RPMI7951 (cell line): Measurements from ENCODE around the gene HACL1. TPM values are rescaled to one million over a fixed set of nuclear protein-coding genes. Genes with fewer than 3 reads are reported as not detected.
"Not testable (repeated sequence)": the region's sequence is repeated elsewhere in the genome, so short reads cannot be mapped to it uniquely, and the experiment has no call there.

Source experiments
- DNase-seq: peaks from one replicate; pipeline ENCODE4 v3.0.0-alpha.2; 2012; ENCODE audit warnings: low read depth
- total RNA-seq: library from RNA; depleted of rRNA; stranded (reverse); fragments of >200 nt; shearing (Covaris generic); gene quantifications from 2 replicates; pipeline ENCODE4 v1.2.3, GENCODE V29; 2014

The HACL1 gene
- total RNA-seq, 1 experiment from 2014 or later = 35.1 TPM

GRCh38 chr3:15581471-15582394, 19.6 kb downstream of the HACL1 start:
- DNase-seq = no peak

- DNase-seq = no peak
Observed at GRCh38 chr3:15579051-15579450, 22.3 kb downstream of the HACL1 start.

- DNase-seq = no peak
Observed at GRCh38 chr3:15578289-15578867, 23.0 kb downstream of the HACL1 start.

GRCh38 chr3:15576475-15576874, 24.9 kb downstream of the HACL1 start:
- DNase-seq = no peak

- DNase-seq = no peak
Observed at GRCh38 chr3:15575446-15575845, 25.9 kb downstream of the HACL1 start.

DNA sequence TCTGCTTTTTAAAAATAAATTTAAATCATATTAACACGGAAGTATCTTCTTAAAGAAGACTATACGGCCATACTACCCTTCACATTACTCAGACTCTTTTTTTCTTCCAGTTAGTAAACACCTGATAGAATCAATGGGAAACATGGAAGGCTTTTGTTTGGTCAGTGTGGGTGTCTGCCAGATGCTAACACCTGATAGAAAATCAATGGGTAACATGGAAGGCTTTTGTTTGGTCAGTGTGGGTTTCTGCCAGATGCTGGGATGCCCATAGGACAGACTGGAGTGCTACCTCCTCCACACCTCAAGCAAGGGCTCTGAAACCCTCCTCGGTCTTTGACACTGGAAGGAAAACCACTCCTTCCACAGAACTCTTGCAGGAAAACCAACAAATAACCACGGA, 29.2 kb downstream of the HACL1 start:
- no peak for DNase-seq

- DNase-seq = no peak
Observed at GRCh38 chr3:15563190-15563589, 38.2 kb downstream of the HACL1 start.

DNA sequence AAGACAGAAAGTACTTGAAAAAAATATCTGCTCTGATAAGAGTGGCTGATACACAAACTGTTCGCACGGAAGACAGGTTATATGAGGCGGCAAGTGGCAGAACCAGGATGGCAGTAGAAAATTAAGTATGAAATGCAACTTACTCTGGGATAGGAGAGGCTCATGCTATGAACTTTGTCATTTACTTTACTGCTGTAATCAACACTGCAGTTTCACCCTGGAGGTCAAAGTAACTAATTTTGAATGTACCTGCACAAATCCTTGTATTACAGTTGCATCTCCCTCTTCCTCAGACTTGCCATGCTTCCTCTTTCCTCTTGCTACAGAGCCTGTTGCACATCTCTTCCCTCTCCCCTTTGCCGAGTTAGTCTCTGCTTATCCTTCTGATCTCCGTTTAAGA, 38.8 kb downstream of the HACL1 start:
- no peak for DNase-seq

DNA sequence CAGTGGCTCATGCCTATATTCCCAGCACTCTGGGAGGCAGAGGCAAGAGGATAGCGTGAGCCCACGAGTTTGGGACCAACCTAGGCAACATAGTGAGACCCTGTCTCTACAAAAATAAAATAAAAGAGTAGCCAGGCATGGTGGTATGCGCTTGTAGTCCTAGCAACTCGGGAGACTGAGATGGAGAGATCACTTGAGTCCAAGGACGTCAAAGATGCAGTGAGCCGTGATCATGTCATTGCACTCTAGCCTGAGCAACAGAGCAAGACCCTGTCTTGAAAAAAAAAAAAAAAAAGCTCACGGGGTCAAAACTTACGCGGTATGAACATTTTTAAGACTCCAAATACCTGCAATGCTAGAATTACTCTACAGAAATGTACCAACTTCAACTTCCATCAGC, 42.8 kb downstream of the HACL1 start:
- no peak for DNase-seq

- DNase-seq = peak; percentile 67
Observed at GRCh38 chr3:15557511-15557946, 43.8 kb downstream of the HACL1 start.

DNA sequence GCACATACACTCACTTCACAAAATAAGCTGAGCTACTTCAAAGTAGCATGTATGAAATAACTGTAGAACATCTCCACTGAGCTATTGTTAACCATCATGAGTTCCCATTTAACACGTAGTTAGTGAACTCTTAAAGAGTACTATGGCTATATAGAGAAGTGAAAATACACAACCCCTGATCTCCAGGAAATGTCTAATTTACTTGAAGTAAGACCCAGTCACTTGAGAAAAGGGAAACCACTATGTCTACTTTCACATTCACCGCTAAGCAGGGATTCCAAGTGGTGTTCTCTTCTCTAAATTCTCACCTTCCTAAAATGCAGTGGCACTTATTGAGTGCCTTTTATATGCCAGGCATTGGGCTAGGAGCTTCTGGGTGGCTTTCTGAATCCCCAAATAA, 44.9 kb downstream of the HACL1 start:
- DNase-seq = no peak

GRCh38 chr3:15553749-15554148, 47.6 kb downstream of the HACL1 start:
- no peak for DNase-seq

GRCh38 chr3:15551902-15552301, 49.5 kb downstream of the HACL1 start:
- no peak for DNase-seq

GRCh38 chr3:15549846-15550245, 51.5 kb downstream of the HACL1 start:
- DNase-seq = no peak

- DNase-seq = no peak
Observed at GRCh38 chr3:15542614-15543013, 58.8 kb downstream of the HACL1 start.

DNA sequence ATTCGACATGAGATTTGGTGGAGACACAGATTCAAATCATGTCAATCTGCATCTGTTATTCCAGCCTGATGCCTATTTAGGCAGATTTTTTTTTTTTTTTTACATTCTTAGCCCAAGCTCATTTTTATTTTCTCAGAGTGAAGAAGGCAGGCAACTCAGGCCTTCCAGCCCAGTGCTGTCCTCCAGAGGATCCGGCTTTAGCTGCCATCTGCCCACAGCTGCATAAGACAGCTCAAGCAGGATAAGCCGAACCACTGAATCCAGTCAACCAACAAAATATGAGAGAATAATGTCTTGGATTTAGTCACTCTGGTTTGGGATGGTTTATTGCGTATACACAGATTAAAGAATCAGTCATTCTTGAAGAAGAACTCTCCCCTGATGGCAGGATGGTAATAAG, 60.0 kb downstream of the HACL1 start:
- no peak for DNase-seq

DNA sequence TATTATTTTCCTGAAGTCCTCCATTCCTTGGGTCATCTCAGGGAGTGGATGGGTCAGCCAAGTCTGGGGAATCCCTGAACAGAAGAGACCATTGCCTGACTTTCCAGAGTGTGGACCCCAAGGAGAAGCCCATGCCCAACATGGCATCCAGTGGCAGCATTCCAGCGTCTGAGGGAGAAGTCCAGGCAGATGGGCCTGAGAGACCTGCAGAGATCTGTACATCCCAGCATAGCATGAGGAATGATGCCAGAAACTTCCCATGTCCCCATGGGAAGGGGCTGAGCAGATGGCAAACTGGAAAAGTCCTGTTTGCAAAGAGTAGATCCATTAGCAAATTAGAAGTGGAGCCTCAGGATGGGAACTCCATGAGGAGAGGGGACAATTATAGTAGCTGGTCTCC, 62.3 kb downstream of the HACL1 start:
- no peak for DNase-seq

DNA sequence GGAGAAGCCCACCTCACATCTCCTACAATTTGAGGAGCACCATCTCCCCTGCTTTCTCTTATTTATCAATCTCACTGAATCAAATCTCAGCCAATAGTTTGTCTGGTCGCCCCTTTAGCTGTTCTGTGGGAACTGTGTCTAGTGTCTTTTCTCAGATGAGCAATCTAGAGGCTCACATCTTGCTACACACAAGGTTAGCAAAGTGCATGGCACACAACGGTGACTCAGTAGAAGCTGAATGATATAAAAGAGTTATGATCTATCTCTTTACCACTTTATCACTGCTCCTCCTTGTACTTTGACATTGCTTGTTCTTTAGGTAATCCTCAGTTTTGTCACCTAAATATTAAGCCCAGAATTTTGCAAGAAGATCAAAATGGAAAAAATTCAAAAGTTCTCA, 63.0 kb downstream of the HACL1 start:
- DNase-seq = no peak

DNA sequence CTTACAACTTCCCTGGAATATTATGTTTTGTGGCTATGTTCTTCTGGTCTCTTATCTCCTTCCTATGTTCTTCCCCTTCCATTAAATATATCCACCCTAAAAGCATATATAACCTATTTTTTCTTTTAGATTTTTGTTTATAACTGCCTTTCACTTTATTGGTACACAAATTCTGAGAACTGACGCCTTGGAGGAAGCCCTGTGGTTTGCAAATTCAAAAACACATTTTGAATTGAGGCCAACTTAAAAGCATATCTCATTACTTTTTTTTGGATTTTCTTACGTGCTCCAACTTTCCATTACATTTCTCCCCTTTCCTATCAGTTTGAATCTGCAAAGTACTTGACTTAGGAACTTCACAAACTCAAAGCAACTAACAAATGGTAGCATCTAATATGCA, 64.5 kb downstream of the HACL1 start:
- no peak for DNase-seq

- no peak for DNase-seq
Observed at GRCh38 chr3:15535732-15536131, 65.6 kb downstream of the HACL1 start.

DNA sequence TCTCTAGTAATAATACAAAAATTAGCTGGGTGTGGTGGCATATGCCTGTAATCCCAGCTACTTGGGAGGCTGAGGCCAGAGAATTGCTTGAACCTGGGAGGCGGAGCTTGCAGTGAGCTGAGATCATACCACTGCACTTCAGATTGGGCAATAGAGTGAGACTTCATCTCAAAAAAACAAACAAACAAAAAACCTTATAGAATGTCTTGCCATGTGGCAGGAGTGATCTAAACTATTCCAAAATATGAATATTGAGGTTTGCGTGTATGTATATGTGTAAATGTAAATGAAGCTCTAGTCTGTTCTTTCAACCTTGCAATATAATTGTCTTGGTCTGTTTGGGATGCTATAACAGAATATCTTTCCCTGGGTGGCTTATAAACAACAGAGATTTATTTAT, 68.8 kb downstream of the HACL1 start:
- not testable (repeated sequence) for DNase-seq

GRCh38 chr3:15531346-15531745, 70.0 kb downstream of the HACL1 start:
- DNase-seq = no peak

DNA sequence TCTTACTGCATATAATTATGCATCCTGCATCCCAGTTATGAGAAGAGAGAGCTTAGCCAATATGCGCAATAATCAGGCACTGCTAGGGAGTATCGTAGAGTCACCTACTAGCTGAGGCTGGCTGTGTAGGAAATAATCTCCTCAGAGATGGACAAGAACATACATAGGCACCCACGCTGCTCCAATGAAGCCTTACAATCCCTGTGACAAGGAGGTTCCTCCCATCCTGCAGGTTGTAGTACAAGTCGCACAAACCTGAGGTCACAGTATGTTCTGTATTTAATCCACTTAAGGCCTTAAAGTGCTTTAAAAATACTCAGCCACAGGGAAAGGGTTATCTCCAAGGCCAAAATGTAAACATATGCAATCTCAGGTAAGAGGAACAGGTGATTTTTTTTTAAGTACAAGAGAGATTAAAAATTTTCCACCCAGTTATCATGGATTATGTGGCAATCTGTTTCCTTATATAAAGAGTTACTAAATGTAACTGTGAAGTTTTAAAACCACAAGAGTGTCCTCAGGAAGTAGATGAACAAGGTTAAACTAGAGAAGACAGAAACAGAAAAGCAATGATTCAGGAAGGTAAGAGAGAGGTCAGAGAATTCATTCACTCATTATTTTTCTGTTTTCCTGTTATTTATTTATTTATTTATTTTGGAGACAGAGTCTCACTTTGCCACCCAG, 72.4 kb downstream of the HACL1 start:
- no peak for DNase-seq
